ENCODE results near the gene ZNF516.

GRCh38 chr18:76368271-76368670 lies 126.8 kb downstream of the ZNF516 start:
- TF ChIP-seq ZBTB7A (IDR thresholded peaks at IDR 0.05; ENCODE audit: low read depth) (no peak), REST (IDR thresholded peaks at IDR 0.05; ENCODE audit: low read depth) (no peak), EP300 (IDR thresholded peaks at IDR 0.05; ENCODE audit: borderline replicate concordance) (no peak)
